Stimulated activated CD4-positive, alpha-beta T cell treated with anti-CD3 and anti-CD28 coated beads, Interleukin-4, amount 100 ng/mL, for 24 hours (primary cell): Measurements from ENCODE around the gene XYLT1.

Source experiments
- DNase-seq: peaks from one replicate; pipeline ENCODE4 v3.0.0-alpha.2; 2020

The XYLT1 gene

GRCh38 chr16:17454162-17454730 is 16.5 kb downstream of the XYLT1 start:
- no peak for DNase-seq

- DNase-seq, result no peak
Observed at GRCh38 chr16:17453364-17454038, 17.3 kb downstream of the XYLT1 start.

- DNase-seq, result no peak
Observed at GRCh38 chr16:17452922-17453321, 17.8 kb downstream of the XYLT1 start.

GRCh38 chr16:17451843-17452242 is 18.9 kb downstream of the XYLT1 start:
- no peak for DNase-seq

- DNase-seq, result no peak
Observed at GRCh38 chr16:17450291-17450690, 20.5 kb downstream of the XYLT1 start.

- DNase-seq, result peak; percentile 21
Observed at GRCh38 chr16:17448640-17449638, 21.8 kb downstream of the XYLT1 start.

GRCh38 chr16:17447101-17447569 is 23.6 kb downstream of the XYLT1 start:
- DNase-seq, result no peak

- no peak for DNase-seq
Observed at GRCh38 chr16:17446661-17447060, 24.1 kb downstream of the XYLT1 start.

GRCh38 chr16:17445421-17445820 is 25.3 kb downstream of the XYLT1 start:
- no peak for DNase-seq

- DNase-seq, result no peak
Observed at GRCh38 chr16:17444658-17445057, 26.1 kb downstream of the XYLT1 start.

GRCh38 chr16:17440131-17440530 is 30.6 kb downstream of the XYLT1 start:
- DNase-seq, result no peak

- DNase-seq, result no peak
Observed at GRCh38 chr16:17439580-17439979, 31.2 kb downstream of the XYLT1 start.

- no peak for DNase-seq
Observed at GRCh38 chr16:17437981-17438380, 32.8 kb downstream of the XYLT1 start.

GRCh38 chr16:17437127-17437720 is 33.5 kb downstream of the XYLT1 start:
- no peak for DNase-seq

GRCh38 chr16:17435318-17435717 is 35.4 kb downstream of the XYLT1 start:
- no peak for DNase-seq

GRCh38 chr16:17433577-17434451 is 36.9 kb downstream of the XYLT1 start:
- no peak for DNase-seq

- no peak for DNase-seq
Observed at GRCh38 chr16:17432901-17433576, 37.7 kb downstream of the XYLT1 start.

- DNase-seq, result no peak
Observed at GRCh38 chr16:17431968-17432625, 38.7 kb downstream of the XYLT1 start.

- no peak for DNase-seq
Observed at GRCh38 chr16:17431012-17431411, 39.7 kb downstream of the XYLT1 start.

GRCh38 chr16:17426451-17426850 is 44.3 kb downstream of the XYLT1 start:
- no peak for DNase-seq

GRCh38 chr16:17424771-17425170 is 46.0 kb downstream of the XYLT1 start:
- DNase-seq, result no peak
